Measurements from ENCODE around the gene QRICH1.
A peak's percentile ranks its signal among the peaks of the same experiment; 100 is the strongest.

Gene QRICH1

DNA sequence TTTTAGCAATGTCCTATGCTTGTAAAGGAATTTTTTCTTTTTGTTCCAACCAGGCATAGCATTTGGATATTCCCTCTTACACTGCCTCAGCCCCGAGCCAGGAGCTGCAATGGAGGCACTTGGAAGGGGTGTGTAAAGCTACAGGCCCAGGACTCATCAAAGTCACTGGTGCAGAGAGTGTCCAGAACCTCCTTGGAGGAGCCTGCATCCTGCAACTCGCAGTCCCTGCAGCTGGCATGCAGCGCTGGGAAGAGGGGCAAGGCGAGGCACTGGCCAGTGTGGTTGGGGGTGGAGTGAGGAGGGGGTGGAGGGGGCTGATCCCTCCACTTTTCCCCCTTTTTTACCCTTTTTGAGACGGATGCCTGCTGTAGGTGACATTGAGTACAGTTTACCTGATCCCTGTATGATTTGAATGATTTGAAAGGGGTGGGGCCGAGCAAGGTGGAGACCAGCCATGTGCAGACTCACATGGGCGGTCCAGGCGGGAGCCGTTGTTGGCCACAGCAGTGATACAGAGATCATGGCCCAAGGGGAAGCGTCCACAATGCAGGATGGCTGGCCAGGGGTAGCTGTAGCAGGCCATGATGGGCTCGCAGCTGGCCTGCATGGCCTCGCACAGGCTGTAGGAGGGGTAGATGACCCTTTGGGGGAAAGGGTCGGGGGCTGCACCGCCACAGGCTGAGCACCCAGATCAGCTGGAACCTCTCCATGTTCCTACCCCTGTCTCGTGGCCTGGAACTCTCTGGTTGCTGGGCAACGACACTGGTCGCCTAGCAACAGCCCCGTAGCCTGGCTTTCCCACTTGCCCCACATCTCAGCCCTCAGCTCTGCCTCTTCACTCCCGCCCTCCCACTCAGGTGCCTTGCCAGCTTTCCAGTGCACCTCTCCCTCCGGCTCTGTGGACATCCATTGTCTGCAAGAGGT lies 95.9 kb downstream of the QRICH1 start:
- no peak for FAIRE-seq

DNA sequence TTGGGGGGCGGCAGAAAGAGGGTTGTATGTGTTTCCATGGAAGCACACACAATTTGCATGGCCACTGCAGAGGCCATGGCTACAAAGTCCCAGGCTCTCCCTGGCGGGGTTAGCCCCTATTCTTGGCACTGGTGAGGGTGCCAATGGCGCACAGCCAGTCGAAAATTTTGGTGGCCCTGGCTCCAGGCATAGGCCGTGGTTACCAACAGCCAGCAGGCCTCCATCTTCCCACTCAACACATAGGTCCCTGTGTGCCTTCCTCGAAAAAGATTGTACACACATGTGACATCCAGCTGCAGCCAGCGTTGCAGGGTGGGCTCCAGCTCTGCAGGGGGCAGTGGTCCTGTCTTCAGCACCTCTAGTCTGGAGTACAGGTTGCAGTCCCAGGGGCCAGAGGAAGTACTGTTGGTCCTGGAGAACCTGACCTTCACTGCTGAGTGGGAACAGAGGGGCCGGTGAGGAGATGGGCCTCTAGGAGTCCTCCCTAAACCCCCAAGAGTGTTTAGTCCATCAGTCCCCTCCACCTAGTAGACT lies 96.7 kb downstream of the QRICH1 start:
- no peak for FAIRE-seq

DNA sequence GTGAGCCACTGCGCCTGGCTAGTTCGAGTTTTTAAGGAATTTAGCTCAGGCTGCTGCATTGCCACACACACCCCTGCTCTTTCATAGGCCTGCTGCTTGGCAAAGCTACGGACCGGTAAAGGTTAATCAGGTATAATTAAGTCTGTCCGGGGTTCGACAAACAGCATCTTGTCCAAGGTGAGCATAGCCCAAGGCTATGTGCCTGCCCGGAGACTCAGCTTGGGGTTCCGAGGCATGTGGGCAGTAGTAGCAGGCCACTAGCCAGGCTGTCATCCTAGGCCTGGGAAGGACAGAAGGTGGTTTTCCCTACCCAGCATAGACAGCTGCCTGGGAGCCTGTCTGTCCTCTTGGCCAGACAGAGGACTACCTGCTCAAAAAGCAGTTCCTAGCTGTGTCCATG lies 97.2 kb downstream of the QRICH1 start:
- FAIRE-seq: no peak

DNA sequence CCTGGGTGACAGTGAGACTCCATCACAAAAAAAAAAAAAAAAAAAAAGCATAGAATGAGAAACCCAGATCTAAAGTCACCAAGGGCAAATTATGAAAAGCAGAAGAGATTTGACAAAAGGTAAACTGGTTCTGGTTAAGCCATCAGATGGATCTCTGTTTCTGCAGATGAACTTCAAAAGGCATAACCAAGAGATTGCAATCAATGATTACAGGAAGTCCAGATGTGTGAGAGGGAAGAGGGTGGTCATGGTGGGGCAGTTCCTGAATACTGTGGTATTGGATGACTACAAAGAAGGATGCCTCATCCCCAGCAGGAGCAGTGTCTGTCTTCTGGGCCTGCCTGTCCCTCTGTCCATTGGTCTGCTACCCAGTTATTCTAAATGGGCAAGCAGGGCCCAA lies 100.0 kb downstream of the QRICH1 start:
- no peak for FAIRE-seq

DNA sequence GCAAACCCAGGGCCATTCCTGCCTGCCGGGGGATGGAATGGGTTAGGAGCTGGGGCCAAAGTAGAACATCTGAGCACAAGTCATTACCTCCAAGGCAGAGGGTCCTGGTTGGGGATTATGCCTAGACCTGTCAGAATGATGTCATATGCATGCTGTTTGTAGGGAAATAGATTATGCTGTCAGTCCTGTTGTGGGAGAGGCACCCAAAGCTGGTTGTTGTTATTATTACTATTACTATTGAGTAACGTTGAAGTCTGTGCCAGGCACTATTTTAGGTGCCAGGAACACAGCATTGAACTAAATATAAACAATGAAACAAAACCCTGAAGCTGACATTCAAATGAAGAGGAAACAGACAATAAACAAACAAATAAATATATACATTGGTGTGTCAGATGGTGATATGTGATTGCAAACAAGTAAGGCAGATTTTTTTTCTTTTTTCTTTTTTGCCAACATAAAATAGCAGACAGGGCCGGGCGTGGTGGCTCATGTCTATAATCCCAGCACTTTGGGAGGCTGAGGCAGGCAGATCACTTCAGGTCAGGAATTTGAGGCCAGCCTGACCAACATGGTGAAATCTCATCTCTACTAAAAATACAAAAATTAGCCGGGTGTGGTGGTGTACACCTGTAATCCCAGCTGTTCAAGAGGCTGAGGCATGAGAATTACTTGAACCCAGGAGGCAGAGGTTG lies 101.9 kb downstream of the QRICH1 start:
- FAIRE-seq: no peak

DNA sequence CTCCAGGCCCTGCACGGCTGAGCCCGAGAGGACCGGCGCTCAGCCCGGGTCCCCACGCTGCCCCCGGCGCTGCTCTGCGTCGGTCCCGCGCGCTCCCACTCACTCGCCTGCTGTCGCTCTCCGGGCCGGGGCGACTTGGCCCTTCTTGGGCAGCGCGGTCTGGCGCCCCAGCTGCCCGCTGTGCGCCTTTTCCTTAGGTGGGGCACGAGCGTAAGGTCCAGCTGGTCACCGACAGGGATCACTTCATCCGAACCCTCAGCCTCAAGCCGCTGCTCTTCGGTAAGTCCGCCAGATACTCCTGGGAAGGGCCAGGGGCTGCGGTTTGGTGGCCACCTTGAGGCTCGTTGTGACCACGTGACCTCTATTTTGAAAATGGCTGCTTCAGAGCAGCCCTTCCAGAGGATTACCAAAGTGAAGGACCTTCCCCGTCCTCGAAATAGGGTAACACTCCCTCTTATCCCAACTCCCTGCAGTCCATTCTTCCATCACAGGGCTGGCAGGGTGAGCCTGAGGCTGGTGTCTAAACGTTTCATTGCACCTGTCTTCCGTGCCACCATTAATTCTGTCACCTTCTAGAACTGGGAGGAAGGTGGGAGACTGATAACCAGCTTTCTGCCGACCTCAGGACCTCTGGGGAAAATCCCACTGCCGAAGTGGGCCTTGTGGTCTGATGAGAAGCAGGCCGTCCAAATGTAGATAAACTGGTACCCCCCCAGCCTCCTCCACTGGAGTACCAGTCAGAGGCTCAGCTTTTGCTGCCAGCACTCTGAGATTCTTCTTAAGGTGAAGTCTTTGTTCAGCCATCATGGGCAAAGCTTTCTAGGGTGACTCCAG lies 103.0 kb downstream of the QRICH1 start:
- no peak for FAIRE-seq

DNA sequence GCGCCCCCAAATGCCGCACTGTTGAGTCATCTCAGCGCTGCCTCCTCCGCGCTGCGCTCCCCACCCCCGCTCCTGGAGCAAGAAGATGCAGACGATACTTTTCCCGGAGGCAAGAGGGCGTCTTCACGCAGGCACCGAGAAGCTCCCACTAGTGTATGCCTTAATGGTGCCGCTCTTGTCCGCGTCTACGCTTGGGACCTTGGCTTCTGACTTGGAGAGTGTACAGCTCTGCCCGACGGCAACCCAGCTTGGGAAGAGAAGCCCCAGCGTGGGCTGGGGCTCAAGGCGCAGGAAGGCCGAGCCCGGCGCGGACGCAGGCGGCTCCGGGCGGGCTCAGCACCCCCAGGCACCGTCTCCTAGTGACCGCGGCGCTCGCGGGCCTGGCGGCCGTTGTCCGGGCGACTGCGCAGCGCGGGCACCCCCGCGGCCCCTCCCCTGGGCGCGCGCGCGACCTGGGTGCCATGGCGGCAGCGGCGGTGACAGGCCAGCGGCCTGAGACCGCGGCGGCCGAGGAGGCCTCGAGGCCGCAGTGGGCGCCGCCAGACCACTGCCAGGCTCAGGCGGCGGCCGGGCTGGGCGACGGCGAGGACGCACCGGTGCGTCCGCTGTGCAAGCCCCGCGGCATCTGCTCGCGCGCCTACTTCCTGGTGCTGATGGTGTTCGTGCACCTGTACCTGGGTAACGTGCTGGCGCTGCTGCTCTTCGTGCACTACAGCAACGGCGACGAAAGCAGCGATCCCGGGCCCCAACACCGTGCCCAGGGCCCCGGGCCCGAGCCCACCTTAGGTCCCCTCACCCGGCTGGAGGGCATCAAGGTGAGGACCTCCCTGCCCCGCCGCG lies 103.9 kb downstream of the QRICH1 start, which contains the start of gene P4HTM:
Gene P4HTM (plus strand): TSS at position 446 of the 840 bp plus-strand sequence. CDS start 16 bp downstream, at position 462.
- FAIRE-seq: no peak

DNA sequence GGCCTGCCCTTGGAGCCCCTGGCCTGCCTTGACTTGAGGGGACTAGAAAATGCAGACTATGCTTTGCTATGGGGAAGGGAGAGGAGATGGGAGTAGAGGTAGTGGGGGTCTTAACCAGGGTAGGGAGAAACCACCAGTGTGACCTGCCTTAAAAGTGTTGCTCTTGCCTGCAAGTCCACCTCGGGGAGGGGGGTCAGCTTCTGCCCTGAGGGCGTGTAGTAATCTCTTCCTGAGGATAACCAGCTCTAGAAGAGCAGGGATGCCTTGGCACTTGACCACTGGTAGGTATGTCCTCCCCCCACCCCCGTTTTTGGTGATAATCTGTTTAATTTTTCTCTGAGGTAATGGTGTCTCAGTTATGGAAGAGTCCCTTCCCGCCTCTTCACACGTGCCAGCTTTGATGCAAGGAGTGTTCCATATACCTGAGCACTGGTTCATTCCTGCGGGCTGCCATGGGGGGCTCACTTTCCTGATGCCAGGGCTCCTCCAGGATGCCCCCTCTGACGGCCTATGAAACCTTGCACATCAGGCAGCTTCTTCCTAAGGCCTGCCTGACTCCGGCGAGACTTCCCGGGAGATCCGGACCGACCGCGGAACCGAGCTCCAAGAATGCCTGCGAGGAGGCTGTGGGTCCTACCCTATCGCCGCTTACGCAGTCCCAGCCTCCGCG lies 104.6 kb downstream of the QRICH1 start:
- FAIRE-seq: no peak

DNA sequence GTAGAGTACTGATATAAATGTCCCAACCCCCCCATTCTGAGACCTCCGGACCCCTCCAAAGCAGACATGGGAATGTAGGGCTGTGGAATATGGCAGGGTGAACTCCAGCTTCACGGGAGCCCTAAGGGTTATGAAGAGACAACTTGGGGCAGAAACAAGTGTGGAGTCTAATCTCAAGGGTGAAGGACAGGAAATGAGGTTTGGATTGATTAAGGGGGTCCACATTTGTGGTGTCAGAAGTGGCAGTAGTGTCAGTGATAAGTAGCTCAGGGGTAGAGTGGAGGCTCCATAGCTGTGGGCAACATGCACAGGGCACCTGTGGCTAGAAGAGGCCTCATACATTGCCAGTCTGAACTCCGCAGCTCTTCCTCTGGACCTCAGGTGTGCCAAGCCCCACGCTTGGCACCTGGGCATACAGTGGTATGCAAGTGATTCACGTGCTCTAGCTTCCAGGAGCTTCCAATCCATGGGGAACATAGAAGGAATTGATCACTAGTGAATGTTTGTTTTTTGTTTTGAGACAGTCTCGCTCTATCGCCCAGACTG lies 108.0 kb downstream of the QRICH1 start:
- no peak for FAIRE-seq

DNA sequence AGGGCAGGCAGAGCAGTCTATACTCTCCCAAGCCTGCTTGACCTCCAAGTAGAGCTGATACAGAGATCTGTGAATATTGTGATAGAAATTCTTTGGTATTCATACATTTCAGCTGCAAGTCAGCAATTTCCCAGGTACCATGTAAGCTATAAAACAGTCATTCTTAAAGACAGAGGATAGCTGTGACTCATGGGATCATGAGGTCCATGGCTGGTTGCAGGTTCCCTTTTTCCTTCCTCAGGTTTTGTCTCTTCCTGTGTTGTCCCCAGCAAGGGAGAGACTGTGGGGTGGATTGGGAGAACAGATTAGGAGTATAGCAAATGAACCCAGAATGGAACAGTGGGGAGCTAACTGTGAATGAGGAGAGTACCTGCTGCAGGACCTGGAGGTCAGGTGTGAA lies 109.2 kb downstream of the QRICH1 start:
- no peak for FAIRE-seq

DNA sequence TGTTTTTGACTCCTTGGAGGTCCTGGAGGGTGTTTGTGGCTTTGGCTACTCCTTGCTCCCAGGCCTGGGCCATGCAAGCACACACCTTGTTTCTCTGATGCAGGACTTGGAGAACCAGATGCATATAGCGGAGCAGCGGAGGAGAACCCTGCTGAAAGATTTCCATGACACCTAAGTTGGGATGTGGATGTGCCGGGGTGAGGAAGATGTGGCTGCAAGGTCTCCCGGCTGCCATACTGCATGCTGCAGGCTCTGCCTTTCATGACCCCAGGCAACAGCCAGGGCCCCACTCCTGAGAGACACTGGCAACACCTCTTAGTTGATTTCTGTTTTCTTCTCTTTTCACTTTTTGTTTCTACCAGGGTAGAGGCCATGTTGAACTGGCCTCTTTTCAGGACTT lies 110.8 kb downstream of the QRICH1 start:
- FAIRE-seq: no peak

DNA sequence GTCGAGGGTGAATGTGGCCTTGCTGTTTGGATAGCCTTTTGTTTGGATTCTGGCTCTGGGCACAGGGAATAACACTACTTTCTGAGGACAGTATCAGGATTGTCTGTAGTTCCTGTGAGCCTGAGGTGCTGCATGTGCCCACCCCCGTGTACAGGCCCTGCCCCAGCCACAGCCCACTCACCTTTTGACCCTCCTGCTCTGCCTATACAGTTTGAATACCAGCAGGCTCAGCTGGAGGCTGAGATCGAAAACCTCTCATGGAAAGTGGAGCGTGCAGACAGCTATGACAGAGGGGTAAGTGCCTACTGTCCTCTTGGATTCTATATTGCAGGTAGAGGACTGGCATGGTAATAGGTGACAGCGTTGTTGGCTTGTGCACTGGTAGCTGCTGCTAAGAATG lies 111.2 kb downstream of the QRICH1 start:
- FAIRE-seq: no peak

DNA sequence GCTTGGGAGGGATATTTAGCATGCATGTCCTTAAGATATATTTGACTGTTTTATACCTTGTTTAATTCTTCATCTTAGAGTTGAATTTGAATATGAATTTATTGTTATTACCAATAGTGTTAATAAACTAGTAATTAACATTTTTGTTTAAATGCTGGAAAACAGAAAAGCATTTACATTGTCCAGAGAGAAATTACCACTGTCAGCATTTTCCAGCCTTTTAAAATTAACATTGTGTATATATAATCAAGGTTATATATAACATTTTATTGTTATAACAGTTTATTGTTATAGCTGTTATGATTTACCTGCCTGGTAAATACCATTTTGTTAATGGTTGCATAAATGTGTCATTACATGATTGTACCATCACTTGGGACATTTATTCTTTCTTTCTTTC lies 111.9 kb downstream of the QRICH1 start:
- FAIRE-seq: peak; percentile 17

DNA sequence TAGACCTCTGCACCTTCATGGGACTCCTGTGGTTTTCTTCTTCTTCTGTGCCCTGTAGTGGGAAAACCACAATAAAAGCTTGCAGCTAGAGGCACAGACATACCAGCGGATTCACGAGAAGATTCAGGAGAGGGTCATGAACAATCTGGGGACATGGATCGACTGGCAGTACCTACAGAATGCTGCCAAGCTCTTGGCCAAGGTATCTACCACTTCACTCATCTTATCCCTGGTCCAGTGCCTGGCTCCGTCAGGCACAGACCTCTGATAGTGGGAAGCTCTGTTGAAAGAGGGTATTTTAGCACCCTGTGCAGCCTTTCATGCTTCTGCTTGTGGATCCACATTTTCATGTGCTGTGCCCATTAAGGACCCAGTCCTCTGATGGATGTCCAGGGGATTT lies 113.6 kb downstream of the QRICH1 start:
- FAIRE-seq: no peak
